ENCODE data around the gene GLIS2. TPM values are rescaled to one million over a fixed set of nuclear protein-coding genes. Genes with fewer than 3 reads are reported as not detected.
"Not testable (repeated sequence)": the region's sequence is repeated elsewhere in the genome, so short reads cannot be mapped to it uniquely, and the experiment has no call there.

Gene GLIS2
- total RNA-seq, 2 experiments from 2014 or later: 0.15 to 0.25 TPM

GRCh38 chr16:4341250-4341649 is 25.4 kb downstream of the GLIS2 start:
- ChIA-PET CTCF (interaction anchor here (0.5 to 1.6 kb wide), 5 partner anchors 10 to 93 kb away, joined by 3 to 5 read pairs (median 3); partner anchors contain the start of gene TFAP4), POLR2A (no interaction called here)

- POLR2A ChIA-PET: no interaction called here
- CTCF ChIA-PET: interaction anchor here (1.0 to 1.1 kb wide), 2 partner anchors 14 to 34 kb away, joined by 3 read pairs; no protein-coding TSS in a partner anchor
Observed at GRCh38 chr16:4342866-4343744, 27.2 kb downstream of the GLIS2 start.

- POLR2A ChIA-PET: not testable (repeated sequence)
- CTCF ChIA-PET: interaction anchor here (1.0 to 1.1 kb wide), 3 partner anchors 15 to 55 kb away, joined by 3 read pairs; no protein-coding TSS in a partner anchor
Observed at GRCh38 chr16:4344300-4344982, 28.6 kb downstream of the GLIS2 start.

DNA sequence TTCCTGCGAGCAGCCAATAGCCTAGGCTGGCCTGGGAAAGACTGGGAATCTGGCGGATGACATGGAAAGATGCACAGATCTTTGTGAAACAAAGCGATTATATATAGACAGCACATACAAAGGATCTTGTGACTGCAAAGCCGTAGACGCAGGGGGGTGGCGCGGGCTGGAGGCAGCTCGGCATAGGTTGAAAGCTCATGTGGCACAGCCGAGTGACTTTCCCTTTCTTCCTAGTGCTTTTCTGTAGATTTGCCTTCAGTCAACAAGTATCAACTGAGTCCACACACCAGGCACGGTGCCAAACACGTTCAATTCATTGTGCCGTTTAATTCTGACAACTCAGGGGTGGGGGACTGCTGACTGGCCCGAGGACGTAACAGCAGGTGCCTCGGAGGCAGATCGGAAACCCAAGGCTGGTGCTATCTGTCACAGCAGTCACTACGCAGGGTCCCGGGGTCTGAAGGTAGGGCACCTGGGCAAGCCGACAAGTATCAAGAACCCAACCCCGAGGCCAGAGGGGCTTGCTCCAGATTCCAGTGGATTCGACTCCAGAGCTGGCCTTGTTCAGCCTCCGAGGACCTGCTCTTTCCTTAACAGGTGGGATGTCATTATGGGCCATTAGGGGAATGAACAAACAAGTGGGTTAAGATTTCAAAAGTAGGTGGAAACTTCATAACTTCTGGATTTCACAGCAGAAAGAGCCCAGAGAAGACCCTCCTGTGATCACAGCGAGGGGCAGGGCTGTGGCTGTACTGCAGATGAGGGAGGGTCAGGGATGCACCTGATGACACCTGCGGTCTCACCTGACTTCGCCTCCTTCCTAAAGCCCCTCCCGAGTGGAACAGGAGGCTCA is 29.3 kb downstream of the GLIS2 start:
- ChIA-PET CTCF (interaction anchor here (0.7 to 1.0 kb wide), 2 partner anchors 15 to 56 kb away, joined by 3 read pairs; no protein-coding TSS in a partner anchor), POLR2A (no interaction called here)

DNA sequence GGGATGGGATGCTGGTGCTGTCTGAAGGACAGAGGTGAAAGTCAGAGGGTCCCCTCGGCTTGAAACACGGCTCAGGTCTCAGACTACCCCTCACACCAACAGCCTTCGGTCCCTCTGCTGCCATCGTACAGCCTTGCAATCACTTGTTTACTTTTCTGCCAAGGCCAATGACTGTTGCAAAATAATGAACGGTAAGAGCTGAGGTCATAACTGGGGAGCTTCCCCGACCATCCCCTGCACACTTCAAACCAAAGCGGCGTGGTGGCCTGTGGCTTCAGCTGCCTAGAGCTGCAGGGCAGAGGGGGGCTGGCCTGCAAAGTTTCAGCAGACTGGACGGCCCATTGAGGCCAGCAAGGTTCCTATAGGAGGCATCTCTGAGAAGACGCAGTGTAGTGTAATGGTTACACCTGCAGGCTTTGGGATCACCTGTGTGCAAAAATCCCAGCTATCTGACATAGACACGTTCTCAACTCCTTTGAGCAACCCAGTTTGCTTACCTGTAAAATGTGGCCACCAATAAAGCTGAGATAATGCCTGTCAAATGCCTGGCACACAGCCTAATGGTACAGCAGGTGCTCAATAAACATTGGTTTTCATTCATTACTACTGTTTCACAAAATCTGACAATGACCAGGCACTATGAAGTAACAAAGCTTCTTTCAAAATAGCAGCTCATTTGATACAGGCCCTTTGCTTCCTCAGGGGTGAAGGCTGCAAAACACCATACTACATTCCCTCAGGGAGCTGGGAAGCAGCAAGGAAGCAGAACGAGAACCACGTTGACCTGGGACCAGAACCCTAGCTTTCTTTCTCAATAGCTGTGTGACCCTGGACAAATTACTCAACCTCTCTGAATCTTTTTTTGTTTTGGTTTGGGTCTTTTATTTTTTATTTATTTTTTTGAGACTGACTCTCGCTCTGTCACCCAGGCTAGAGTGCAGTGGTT is 30.2 kb downstream of the GLIS2 start:
- POLR2A ChIA-PET: no interaction called here
- CTCF ChIA-PET: interaction anchor here (0.7 to 1.9 kb wide), 2 partner anchors 16 to 57 kb away, joined by 3 to 5 read pairs; no protein-coding TSS in a partner anchor

DNA sequence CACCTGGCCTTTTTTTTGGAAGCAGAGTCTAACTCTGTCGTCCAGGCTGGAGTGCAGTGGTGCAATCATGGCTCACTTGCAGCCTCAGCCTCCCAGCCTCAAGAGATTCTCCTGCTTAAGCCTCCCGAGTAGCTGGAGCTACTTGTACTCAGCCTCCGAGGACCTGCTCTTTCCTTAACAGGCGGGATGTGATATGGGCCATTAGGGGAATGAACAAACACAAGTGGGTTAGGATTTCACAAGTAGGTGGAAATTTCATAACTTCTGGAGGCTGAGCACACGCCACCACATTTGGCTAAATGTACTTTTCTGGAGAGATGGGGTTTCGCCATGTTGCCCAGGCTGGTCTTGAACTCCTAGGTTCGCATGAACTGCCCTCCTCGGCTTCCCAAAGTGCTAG is 31.1 kb downstream of the GLIS2 start:
- CTCF ChIA-PET: interaction anchor here (1.2 to 2.8 kb wide), 3 partner anchors 12 to 58 kb away, joined by 3 to 13 read pairs (median 5); no protein-coding TSS in a partner anchor
- POLR2A ChIA-PET: no interaction called here

DNA sequence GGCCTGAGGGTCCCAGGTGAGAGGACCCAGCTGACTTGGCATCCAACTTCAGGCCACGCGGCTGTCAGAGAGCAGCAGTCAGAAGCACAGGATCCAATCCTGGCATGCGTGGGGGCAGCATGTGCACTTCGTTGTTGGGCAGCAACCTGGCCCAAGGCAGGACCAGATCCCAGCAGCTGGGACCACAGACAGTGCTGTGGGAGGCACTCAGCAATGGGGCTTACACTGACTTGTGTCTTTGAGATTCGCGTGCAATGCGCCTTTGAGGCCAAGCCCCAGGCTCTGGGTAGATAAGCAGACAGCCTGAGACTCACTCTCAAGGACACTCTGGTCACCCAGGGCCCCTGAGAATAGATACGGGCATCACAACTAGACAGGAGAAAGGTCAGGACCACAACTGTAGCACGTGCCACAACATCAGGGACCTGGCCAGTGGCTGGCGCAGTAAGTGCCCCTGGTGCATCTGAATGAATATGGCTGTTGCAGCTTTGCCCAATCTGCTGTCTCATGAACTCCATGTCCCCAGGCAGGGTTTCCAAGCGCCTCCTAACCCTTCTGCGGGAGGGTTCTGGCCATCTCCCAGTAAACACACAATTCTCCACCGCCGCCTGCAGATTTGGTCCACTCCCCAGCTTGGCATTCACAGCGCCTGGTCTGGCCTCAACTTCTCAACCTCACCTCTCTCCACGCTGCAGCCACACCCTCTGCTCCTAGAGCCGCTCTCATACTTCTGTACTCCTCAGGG is 32.1 kb downstream of the GLIS2 start:
- CTCF ChIA-PET: interaction anchor here (1.2 to 2.8 kb wide), 3 partner anchors 11 to 59 kb away, joined by 3 to 13 read pairs (median 5); no protein-coding TSS in a partner anchor
- POLR2A ChIA-PET: interaction anchor here (0.6 kb wide), 2 partner anchors 10 to 12 kb away, joined by 3 read pairs; no protein-coding TSS in a partner anchor

DNA sequence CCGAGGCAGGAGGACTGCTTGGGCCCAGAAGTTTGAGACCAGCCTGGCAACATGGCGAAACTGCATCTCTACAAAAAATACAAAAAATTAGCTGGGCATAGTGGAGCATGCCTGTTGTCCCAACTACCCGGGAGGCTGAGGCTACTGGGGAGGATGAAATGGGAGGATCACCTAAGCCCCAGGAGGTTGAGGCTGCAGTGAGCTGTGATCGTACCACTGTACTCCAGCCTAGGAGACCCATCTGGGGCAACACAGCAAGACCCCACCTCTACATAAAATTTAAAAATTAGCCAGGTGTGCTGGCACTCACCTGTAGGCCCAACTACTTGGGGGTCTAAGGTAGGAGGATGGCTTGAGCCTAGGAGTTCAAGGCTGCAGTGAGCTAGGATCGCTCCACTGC is 33.5 kb downstream of the GLIS2 start:
- ChIA-PET CTCF (interaction anchor here (1.0 to 2.8 kb wide), 5 partner anchors 10 to 66 kb away, joined by 3 to 13 read pairs (median 4); no protein-coding TSS in a partner anchor), POLR2A (interaction anchor here (0.9 kb wide), 1 partner anchor 65 kb away, joined by 4 read pairs; no protein-coding TSS in a partner anchor)

- ChIA-PET CTCF (interaction anchor here (0.6 to 2.5 kb wide), 7 partner anchors 38 to 197 kb away, joined by 3 to 13 read pairs (median 4); no protein-coding TSS in a partner anchor), POLR2A (interaction anchor here (0.7 to 1.2 kb wide), 2 partner anchors 22 to 384 kb away, joined by 3 to 5 read pairs; partner anchors contain the start of genes ANKS3 and DNAAF8)
Observed at GRCh38 chr16:4350365-4350786, 34.5 kb downstream of the GLIS2 start.

- ChIA-PET POLR2A (interaction anchor here (0.6 to 1.3 kb wide), 5 partner anchors 19 to 1226 kb away, joined by 3 to 5 read pairs (median 3); partner anchors contain the start of genes ANKS3 and DNAAF8), CTCF (interaction anchor here (0.6 to 2.5 kb wide), 8 partner anchors 21 to 99 kb away, joined by 3 to 13 read pairs (median 4); no protein-coding TSS in a partner anchor)
Observed at GRCh38 chr16:4350787-4351659, 35.2 kb downstream of the GLIS2 start, which contains the start of gene PAM16. PAM16 (minus strand) TSS chr16:4351321; CDS start chr16:4351234, 87 bp downstream.

- CTCF ChIA-PET: interaction anchor here (0.6 to 2.5 kb wide), 5 partner anchors 22 to 553 kb away, joined by 3 to 13 read pairs (median 6); no protein-coding TSS in a partner anchor
- POLR2A ChIA-PET: interaction anchor here (0.7 to 1.3 kb wide), 2 partner anchors 20 to 45 kb away, joined by 3 read pairs; no protein-coding TSS in a partner anchor
Observed at GRCh38 chr16:4351880-4352279, 36.0 kb downstream of the GLIS2 start.

DNA sequence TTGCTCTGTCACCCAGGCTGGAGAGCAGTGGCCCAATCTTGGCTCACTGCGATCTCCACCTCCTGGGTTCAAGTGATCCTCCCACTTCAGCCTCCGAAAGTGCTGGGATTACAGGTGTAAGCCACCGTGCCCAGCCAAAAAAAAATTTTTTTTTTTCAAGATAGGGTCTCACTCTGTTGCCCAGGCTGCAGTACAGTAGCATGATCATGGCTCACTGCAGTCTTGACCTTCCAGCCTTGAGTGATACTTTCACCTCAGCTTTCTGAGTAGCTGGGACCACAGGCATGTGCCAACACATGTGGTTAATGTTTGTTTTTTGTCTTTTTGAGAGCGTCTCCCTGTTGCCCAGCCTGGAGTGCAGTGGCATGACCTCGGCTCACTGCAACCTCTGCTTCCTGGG is 37.0 kb downstream of the GLIS2 start:
- ChIA-PET CTCF (no interaction called here), POLR2A (no interaction called here)

DNA sequence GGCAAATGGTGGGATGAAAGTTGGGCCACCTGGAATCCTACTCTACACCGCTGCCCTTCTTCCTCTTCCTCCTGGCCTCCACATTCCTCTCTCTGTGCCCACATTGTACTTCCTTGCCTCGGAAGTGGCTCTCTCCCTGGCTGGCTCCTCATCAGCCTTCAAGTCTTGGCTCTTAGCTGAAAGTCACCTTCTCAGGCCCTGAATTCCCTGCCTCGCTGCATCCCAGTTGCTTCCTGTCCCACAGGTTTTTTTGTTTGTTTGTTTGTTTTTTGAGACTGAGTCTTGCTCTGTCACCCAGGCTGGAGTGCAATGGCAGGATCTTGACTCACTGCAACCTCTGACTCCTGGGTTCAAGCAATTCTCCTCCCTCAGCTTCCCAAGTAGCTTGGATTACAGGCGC is 37.8 kb downstream of the GLIS2 start:
- POLR2A ChIA-PET: no interaction called here
- CTCF ChIA-PET: interaction anchor here (1.0 to 1.9 kb wide), 2 partner anchors 44 to 49 kb away, joined by 3 to 7 read pairs; no protein-coding TSS in a partner anchor

- ChIA-PET CTCF (interaction anchor here (1.0 to 1.9 kb wide), 3 partner anchors 43 to 48 kb away, joined by 3 to 7 read pairs (median 4); no protein-coding TSS in a partner anchor), POLR2A (no interaction called here)
Observed at GRCh38 chr16:4354512-4355409, 38.9 kb downstream of the GLIS2 start.

- ChIA-PET POLR2A (no interaction called here), CTCF (no interaction called here)
Observed at GRCh38 chr16:4356820-4357219, 41.0 kb downstream of the GLIS2 start.

Data from activated CD8-positive, alpha-beta memory T cell treated with anti-CD3 and anti-CD28 coated beads for 36 hours (primary cell).